Neural progenitor cell (in vitro differentiated cells): ENCODE data around the gene GAB1. TPM values are rescaled to one million over a fixed set of nuclear protein-coding genes. Genes with fewer than 3 reads are reported as not detected.

Experiments used
- DNase-seq: peaks from one replicate; pipeline ENCODE4 v3.0.0-alpha.2; 2016; ENCODE audit warnings: low spot score
- H2AFZ ChIP-seq: fragments of 200-600 bp; sonication (generic); replicated peaks from 2 replicates; pipeline ENCODE4 v1.6.1; 2016; ENCODE audit warnings: antibody characterized with exemption
- H3F3A ChIP-seq: fragments of 200-600 bp; sonication (generic); 2 replicates; pipeline ENCODE4 v1.6.1; 2016; ENCODE audit warnings: antibody characterized with exemption, low read depth
- H3K27ac ChIP-seq: fragments of 200-600 bp; sonication (generic); 2 replicates; pipeline ENCODE4 v1.5.1; 2016; ENCODE audit warnings: mild to moderate bottlenecking
- H3K27me3 ChIP-seq: fragments of 200-600 bp; sonication (generic); 2 replicates; pipeline ENCODE4 v1.6.1; 2016; ENCODE audit warnings: mild to moderate bottlenecking, moderate library complexity
- H3K36me3 ChIP-seq: fragments of 200-600 bp; sonication (generic); 2 replicates; pipeline ENCODE4 v1.5.1; 2016
- H3K4me1 ChIP-seq: fragments of 200-600 bp; sonication (generic); 2 replicates; pipeline ENCODE4 v1.6.1; 2016; ENCODE audit warnings: mixed run types
- H3K4me2 ChIP-seq: fragments of 200-600 bp; sonication (generic); 2 replicates; pipeline ENCODE4 v1.6.1; 2016
- H3K4me3 ChIP-seq: fragments of 200-600 bp; sonication (generic); 2 replicates; pipeline ENCODE4 v1.5.1; 2016
- H3K79me2 ChIP-seq: fragments of 200-600 bp; sonication (generic); 2 replicates; pipeline ENCODE4 v1.6.1; 2016; ENCODE audit warnings: low read depth
- H3K9ac ChIP-seq: fragments of 200-600 bp; sonication (generic); 2 replicates; pipeline ENCODE4 v1.6.1; 2016
- H3K9me3 ChIP-seq: fragments of 200-600 bp; sonication (generic); 2 replicates; pipeline ENCODE4 v1.5.1; 2016; ENCODE audit warnings: low read depth
- H4K20me1 ChIP-seq: fragments of 200-600 bp; sonication (generic); 2 replicates; pipeline ENCODE4 v1.6.1; 2016; ENCODE audit warnings: low read depth
- H3K27ac Mint-ChIP-seq: 3 replicates; pipeline ENCODE4 v1.8.0; 2021; ENCODE audit warnings: mixed read lengths
- H3K27me3 Mint-ChIP-seq: 2 replicates; pipeline ENCODE4 v1.8.0; 2022; ENCODE audit warnings: low read depth, mild to moderate bottlenecking, inconsistent platforms, moderate library complexity, mixed read lengths; ENCODE audit not compliant: insufficient read depth
- H3K36me3 Mint-ChIP-seq: 3 replicates; pipeline ENCODE4 v1.8.0; 2021; ENCODE audit warnings: mixed read lengths
- H3K4me1 Mint-ChIP-seq: 3 replicates; pipeline ENCODE4 v1.8.0; 2021; ENCODE audit warnings: mixed read lengths
- H3K4me3 Mint-ChIP-seq: 3 replicates; pipeline ENCODE4 v1.8.0; 2021; ENCODE audit warnings: mild to moderate bottlenecking, moderate library complexity, mixed read lengths
- H3K9me3 Mint-ChIP-seq: 3 replicates; pipeline ENCODE4 v1.8.0; 2020; ENCODE audit warnings: mixed read lengths
- CTCF ChIP-seq: fragments of 200-600 bp; sonication (generic); IDR thresholded peaks from 2 replicates; pipeline ENCODE4 v1.5.1; 2017; ENCODE audit warnings: antibody characterized with exemption, mild to moderate bottlenecking
- EZH2 ChIP-seq: fragments of 200-600 bp; sonication (generic); IDR thresholded peaks from 2 replicates; pipeline ENCODE4 v1.6.1; 2017; ENCODE audit warnings: antibody characterized with exemption, mild to moderate bottlenecking, moderate library complexity
- EZH2phosphoT487 ChIP-seq: fragments of 200-600 bp; sonication (generic); IDR thresholded peaks from 2 replicates; pipeline ENCODE4 v1.6.1; 2017; ENCODE audit warnings: antibody characterized with exemption
- total RNA-seq: library from RNA; depleted of rRNA; stranded (reverse); fragments of >200 nt; gene quantifications from 2 replicates; pipeline ENCODE4 v1.2.3, GENCODE V29; 2015; ENCODE audit warnings: low replicate concordance

The GAB1 gene
- total RNA-seq, 1 donor from 2014 or later = 31.3 TPM

GRCh38 chr4:143437937-143438336, 101.3 kb downstream of the GAB1 start:
- H3K27me3 Mint-ChIP-seq = peaks cover under 1% of the 10 kb centered on the region
- H3K4me3 ChIP-seq = no peak overlapping the region
- H3K4me1 Mint-ChIP-seq = no peaks in the 10 kb centered on the region
- no peak overlapping the region for H3K27ac ChIP-seq
- no peaks in the 10 kb centered on the region for H3K9me3 ChIP-seq
- no peaks in the 10 kb centered on the region for H3K79me2 ChIP-seq
- no peak overlapping the region for H2AFZ ChIP-seq
- no peaks in the 10 kb centered on the region for H4K20me1 ChIP-seq
- H3K9me3 Mint-ChIP-seq = no peaks in the 10 kb centered on the region
- no peak overlapping the region for H3K27ac Mint-ChIP-seq
- H3K4me3 Mint-ChIP-seq = no peak overlapping the region
- no peaks in the 10 kb centered on the region for H3K27me3 ChIP-seq
- DNase-seq = no peak
- no peak overlapping the region for H3K4me2 ChIP-seq
- H3K4me1 ChIP-seq = peaks cover 6% of the 10 kb centered on the region
- no peaks in the 10 kb centered on the region for H3F3A ChIP-seq
- no peak overlapping the region for H3K9ac ChIP-seq
- H3K36me3 Mint-ChIP-seq = peaks cover 19% of the 10 kb centered on the region
- peaks cover 6% of the 10 kb centered on the region for H3K36me3 ChIP-seq
- no peak for TF ChIP-seq CTCF
- no peak for TF ChIP-seq EZH2phosphoT487
- TF ChIP-seq EZH2 = no peak

- Histone ChIP-seq H3K4me1 (peaks cover 6% of the 10 kb centered on the region), H3K4me3 (no peak overlapping the region), H3K27ac (no peak overlapping the region), H3K27me3 (no peaks in the 10 kb centered on the region), H3K79me2 (no peaks in the 10 kb centered on the region), H3K4me2 (no peak overlapping the region), H3F3A (no peaks in the 10 kb centered on the region), H4K20me1 (no peaks in the 10 kb centered on the region), H3K9ac (no peak overlapping the region), H2AFZ (no peak overlapping the region), H3K36me3 (peaks cover 6% of the 10 kb centered on the region), H3K9me3 (no peaks in the 10 kb centered on the region)
- Mint-ChIP-seq H3K4me3 (no peak overlapping the region), H3K36me3 (peaks cover 15% of the 10 kb centered on the region), H3K9me3 (no peaks in the 10 kb centered on the region), H3K4me1 (no peaks in the 10 kb centered on the region), H3K27ac (no peak overlapping the region), H3K27me3 (no peaks in the 10 kb centered on the region)
- no peak for TF ChIP-seq CTCF
- no peak for TF ChIP-seq EZH2
- TF ChIP-seq EZH2phosphoT487 = no peak
- DNase-seq = no peak
Measured at GRCh38 chr4:143438710-143439109, 102.0 kb downstream of the GAB1 start.

- Histone ChIP-seq H3K9ac (no peak overlapping the region), H3K4me3 (no peak overlapping the region), H3K9me3 (no peaks in the 10 kb centered on the region), H3K4me1 (peaks cover 6% of the 10 kb centered on the region), H3K79me2 (no peaks in the 10 kb centered on the region), H3K4me2 (no peak overlapping the region), H4K20me1 (no peaks in the 10 kb centered on the region), H3K36me3 (peaks cover 6% of the 10 kb centered on the region), H2AFZ (no peak overlapping the region), H3F3A (no peaks in the 10 kb centered on the region), H3K27ac (no peak overlapping the region), H3K27me3 (no peaks in the 10 kb centered on the region)
- DNase-seq = no peak
- no peaks in the 10 kb centered on the region for H3K27me3 Mint-ChIP-seq
- no peaks in the 10 kb centered on the region for H3K4me1 Mint-ChIP-seq
- H3K27ac Mint-ChIP-seq = no peak overlapping the region
- H3K4me3 Mint-ChIP-seq = no peak overlapping the region
- TF ChIP-seq CTCF (no peak), EZH2phosphoT487 (no peak), EZH2 (no peak)
- peaks cover 19% of the 10 kb centered on the region for H3K36me3 Mint-ChIP-seq
- no peaks in the 10 kb centered on the region for H3K9me3 Mint-ChIP-seq
Measured at GRCh38 chr4:143441109-143441508, 104.4 kb downstream of the GAB1 start.
